ENCODE measurements around the gene KRT7. TPM values are rescaled to one million over a fixed set of nuclear protein-coding genes. Genes with fewer than 3 reads are reported as not detected.
A peak's percentile ranks its signal among the peaks of the same experiment; 100 is the strongest.

Gene KRT7
- total RNA-seq, 1 donor from 2014 or later: 335 TPM

DNA sequence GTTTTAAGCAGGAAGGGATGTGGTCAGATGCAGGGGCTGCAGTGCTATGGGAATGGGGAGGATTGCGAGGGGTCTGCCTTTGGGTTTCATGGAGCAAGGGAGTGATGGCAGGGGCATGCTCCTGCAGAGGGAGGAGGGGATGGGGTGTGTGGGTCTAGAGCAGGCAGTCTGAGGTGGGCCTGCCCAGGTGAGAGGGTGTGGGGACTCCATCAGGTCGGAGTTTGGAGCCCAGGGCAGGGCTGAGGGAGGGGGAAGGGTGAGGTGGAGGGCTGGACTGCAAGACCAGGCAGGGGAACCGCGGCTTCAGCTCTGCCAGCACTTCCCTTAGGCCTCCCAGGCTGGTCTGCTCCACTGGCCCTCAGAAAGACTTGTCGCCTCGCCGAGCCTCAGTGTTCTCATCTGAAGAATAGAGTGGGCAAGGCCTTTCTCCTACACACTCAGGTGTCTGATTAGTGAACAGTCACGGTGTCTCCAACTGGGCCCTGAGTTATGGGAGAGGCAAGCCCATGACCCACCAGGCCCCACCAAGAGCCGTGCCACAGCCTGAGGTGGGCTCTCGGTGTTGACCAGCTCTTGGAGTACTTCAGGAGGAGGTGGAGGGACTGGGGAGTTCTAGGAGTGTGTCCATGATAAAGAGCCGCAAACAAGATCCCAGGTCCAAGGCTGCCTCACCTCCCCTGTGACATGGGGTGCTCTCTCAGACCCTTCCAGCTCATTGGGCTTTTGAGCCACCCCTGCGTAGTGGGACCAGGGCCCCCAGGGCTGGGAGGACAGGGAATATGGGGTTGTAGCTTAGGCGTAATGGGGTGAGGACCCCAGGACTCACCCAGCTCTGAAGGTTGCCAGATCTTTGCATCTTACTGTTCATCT is 21.1 kb upstream of the KRT7 start:
- no peak for DNase-seq (ENCODE audit: low spot score)

DNA sequence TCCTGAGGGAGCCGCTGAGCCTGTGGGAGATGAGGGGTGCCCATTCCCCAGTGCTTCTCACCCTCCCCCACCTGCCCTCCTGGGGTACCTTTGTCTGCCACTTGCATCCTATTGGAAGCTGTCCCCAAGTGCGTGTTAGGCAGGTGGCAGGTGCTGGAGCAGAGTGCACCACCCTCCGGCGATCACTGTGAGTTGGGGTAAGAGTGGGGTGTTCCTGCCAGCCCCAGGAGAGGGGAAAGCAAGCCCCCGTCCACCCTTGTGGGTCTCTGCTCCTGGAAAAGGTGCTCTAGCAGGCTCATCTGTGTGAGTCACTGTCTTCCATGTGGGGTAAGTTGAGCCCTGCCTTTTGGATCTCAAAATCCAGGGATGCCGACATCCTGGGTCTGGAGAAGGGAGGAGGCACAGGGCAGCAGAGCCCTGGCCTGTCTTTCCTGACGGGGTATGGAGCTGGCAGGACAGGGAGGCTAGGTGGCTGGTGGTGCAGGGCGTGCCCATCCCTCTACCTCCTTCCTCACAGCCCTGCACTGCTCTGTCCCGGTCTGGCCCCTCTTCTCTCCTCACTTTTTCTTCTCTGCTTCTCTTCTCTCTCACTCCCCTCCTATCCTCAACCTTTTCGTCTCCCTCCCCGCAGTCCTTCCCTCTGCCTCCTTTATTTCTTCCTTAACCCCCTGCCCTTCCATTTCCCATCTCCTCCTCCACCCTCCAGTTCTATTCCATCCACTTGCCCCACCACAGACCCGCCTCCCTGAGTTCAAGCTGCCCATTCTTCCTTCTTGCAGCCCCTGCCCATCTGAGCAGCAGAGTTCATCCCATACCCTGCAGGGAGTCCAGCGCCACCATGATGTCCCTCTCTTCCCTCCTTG is 20.1 kb upstream of the KRT7 start:
- DNase-seq (ENCODE audit: low spot score): no peak

DNA sequence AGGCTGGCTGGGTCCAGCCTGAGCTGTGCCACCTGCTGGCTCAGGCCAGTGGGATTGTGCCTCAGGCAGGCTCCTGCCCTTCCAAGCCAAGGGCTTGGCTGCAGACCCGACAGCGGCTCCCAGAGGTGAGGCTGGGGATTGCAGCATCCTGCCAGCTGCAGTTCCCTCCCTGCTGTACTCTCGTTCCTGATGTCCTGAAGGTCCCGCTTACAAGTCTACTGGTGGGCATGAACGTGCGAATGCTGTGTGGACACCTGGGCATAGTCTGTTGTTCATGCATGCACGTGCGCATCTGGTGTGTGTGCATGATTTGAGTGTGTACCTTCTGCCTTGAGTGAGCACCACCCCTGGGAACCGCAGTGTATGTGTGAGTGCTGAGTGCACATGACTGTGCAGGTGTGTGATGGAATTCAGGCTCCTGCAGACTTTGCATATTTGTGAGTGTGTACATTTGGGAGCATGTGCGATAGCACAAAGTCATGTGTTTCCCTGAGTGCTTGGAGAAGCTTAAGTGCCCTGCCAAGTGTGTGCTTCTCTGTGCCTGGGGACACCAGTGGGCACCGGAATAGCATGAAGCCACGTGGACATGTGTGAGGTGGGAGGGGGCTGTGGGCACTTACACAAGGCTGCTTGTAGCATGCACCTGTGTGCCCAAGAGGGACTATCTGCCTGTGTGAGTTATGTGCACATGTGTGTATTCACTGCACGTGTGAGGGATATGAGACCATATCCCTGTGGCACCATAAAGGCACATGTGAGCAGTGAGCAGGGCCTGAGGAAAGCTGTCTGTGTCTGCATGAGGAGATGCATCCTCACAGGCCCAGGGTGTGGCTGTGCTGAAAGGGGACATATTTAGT is 19.3 kb upstream of the KRT7 start:
- DNase-seq (ENCODE audit: low spot score): peak; percentile 77

DNA sequence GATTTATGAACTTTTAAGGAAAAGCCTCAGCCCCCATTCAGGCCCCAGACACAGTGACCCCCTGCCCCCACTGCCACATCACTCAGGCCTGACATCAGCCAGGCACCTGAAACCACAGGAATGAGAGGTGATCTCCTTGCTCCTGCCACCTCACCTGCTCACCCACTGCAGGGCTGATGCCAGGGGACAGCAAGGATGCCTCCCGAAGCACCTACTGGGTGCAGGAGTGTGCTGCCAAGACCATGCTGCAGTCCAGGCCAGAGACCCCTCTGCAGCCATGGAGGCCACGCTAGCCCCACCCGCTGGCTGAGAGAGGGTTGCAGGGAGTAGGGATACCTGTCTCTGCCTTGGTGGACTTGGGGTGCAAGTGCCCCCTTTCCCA is 18.6 kb upstream of the KRT7 start:
- no peak for DNase-seq (ENCODE audit: low spot score)

DNA sequence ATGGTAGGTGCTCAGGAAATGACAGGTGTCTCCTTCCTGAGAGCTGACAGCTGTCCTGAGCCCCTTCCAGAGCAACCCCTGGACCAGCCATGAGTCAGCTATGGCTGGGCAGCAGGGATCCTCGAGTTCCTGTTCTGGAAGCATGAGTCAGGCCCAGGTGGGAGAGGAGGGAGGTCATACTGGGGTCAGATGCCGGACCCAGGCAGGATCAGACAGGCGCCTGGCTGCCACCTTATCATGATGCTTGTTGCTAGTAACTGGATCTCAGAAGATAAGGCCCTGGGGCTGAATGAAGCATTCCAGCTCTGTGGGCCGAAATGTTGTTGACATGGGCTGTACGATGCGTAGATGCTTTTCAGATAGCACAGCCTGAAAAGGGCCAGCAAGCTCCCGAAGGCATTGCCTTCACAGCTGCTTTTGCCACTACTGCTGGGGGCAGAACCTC is 17.4 kb upstream of the KRT7 start:
- no peak for DNase-seq (ENCODE audit: low spot score)

DNA sequence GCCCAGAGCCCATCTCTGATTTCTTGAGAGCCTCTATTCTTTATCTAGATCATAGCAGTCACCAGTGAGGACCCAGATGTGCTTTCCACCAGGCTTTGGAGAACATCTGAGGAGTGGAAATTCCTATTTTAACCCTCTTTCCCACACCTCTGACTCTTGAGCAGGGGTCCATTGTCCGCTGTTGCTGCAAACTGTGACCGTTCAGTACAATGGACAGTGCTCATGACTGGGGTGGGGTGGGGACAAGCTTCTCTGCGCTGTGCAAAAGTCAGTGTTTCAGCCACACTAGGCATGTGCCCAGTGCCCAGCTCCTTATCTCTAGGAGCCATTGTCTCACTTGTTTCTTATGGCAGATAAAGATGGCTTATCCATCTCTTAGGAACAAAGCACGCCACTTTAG is 16.9 kb upstream of the KRT7 start:
- DNase-seq (ENCODE audit: low spot score): no peak

DNA sequence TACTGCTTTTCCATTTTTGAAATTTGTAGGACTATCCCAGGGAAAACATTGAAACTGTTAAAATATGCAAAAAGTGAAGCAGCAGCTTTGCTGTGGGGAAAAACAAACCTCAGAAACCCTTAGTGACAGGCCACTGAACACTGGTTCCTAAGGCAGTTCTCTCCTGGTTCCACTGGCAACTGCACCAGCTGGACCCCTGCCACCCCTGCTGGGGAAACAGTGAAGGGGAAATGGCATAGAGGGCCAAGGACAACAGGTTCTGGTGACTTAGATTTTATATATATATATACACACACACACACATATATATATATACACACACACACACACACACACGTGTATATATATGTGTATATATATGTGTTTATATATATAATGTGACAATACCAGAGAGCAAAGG is 16.2 kb upstream of the KRT7 start:
- no peak for DNase-seq (ENCODE audit: low spot score)

DNA sequence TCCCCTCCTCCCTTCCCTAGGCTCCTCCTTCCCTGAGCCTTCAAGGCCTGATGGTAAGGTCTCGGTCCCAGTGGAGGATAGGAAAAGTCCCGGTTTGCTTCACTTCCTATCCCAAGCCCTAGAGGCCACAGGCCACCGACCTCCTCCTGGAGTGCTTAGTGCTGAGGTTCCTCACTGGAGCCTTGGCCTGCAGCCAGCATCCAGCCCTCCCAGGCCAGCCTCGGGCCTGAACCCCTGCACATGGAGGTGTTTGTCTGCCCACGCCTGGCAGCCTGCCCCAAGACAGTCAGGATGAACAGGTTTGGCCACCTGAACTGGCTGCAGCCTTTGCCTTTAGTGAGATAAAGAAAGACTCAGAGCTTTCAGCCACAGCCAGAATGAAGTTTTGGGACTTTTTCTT is 15.8 kb upstream of the KRT7 start:
- peak; percentile 91 for DNase-seq (ENCODE audit: low spot score)

DNA sequence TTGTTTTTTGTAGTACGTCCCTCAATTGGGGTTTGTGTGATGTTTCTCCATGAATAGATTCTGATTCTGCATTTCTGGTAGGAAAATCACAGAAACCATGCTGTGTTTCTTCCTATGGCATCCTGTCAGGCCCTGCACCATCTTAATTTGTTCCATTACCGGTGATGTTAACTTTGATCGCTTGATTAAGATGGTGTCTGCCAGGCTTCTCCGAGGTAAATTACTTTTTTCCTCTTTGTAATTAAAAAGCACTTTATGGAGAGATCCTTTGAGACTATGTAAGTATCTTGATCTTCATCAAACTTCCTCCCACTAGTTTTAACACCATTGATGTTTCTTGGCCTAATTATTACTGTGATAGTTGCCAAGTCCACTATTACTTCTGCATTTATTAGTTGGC is 15.0 kb upstream of the KRT7 start:
- no peak for DNase-seq (ENCODE audit: low spot score)

DNA sequence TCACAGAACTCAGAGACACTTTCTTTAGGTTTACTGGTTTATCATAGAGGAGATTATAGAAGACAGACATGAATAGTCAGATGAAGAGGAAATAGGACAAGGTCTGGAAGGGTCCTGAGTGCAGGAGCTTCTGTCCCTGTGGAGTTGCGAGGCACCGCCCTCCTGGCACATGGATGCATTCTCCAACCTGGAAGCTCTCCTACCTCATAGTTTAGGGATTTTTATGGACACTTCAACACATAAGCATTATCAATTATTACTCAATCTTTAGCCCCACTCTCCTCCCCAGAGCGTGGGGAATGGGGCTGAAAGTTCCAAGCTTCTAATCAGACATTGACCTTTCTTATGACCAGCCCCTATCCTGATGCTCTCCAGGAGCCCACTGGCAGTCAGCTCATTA is 12.6 kb upstream of the KRT7 start:
- no peak for DNase-seq (ENCODE audit: low spot score)

DNA sequence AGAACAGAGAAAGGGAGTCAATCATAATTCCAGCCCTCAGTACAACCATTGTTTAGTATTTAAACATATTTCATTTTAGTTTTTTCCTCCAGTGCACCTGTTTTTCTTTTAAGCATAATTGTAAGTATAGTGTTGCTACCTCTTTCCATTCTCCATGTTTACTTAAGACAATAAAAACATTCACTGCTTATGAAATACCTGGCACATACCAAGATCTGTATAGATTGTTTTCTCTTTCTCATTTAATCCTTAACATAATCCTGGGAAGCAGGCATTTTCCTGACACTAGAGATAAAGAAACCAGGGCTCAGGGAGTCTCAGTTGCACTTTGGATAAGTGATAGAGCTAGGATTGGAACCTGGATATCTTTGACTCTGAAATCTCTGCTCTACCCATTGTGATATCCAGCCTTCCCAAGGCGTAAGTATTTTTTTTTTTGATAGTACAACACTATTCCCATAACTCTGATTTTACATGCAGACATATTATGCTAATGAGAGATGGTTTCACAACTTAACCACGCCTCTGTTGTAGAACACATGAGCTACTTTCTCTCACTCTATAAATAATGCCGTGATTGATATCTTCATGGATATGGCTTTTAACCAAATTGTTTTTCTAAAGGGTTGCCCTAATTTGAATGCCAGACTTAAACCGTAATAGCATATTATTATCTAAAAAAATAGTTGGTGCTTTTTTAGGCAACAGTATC is 11.8 kb upstream of the KRT7 start:
- DNase-seq (ENCODE audit: low spot score): no peak

DNA sequence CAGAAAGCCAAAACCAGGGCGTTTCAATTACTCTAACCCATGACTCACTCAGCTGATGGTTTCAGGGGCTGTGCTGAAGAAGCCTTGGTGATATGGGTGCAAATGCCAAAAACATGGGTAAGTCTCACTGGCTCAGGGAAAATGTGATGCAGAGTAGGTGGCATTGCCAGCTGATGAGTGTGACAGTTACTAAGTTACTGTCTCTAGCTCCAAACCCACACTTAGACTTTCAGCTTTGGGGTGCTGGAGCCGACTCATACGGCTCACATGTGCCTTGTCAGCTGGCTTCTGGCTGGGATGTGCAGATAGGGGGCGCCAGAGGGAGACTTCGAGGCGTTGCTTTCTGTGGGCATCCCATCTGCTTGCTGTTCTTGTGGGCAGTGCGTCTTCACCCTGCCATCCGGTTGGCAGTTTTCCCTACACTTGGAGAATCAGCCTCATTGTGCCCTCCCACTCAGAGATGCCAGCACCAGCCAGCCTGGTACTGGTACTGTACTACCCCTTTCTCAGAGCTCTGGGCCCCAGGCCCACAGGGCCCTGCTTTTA is 11.1 kb upstream of the KRT7 start:
- peak; percentile 86 for DNase-seq (ENCODE audit: low spot score)

DNA sequence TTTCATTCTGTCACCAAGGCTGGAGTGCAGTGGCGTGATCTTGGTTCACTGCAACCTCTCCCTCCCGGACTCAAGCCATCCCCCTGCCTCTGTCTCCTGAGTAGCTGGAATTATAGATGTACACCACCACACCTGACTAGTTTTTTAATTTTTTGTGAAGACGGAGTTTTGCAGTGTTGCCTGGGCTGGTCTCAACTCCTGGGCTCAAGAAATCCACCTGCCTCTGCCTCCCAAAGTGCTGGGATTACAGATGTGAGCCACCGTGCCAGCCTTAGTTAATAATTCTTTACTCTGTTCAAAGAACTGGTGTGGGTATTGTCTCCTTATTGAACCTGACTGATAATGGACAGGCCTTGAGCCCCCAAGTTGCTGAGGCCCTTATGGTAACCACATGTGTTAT is 10.4 kb upstream of the KRT7 start:
- no peak for DNase-seq (ENCODE audit: low spot score)

DNA sequence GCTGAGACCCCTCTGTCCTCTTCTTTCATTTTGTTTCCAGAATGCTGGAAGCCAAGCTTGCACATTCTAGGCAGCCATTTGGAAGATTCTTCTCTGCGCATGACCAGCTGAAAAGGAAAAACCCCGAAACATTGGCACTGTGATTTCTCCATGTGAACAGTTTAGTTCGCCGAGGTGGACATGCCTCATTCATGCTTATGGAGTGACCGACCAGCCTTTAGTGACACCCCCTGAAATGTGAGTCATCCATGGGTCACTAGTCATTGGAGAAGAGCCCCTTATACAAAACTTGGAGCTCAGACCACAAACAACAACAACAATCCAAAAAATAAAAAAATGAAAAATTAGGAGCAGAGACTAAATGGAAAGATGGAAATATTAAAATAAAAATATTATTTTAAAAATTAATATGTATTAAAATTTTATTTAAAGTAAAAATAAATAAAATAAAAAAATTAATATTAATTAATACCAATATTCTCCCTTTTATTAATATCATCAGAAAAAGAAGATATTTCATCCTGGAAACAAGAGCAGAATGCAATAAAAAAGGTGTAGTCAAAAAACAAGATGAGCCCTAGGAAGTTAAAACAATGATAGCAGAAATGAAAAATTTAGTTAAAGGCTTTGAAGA is 9.5 kb upstream of the KRT7 start:
- no peak for DNase-seq (ENCODE audit: low spot score)

DNA sequence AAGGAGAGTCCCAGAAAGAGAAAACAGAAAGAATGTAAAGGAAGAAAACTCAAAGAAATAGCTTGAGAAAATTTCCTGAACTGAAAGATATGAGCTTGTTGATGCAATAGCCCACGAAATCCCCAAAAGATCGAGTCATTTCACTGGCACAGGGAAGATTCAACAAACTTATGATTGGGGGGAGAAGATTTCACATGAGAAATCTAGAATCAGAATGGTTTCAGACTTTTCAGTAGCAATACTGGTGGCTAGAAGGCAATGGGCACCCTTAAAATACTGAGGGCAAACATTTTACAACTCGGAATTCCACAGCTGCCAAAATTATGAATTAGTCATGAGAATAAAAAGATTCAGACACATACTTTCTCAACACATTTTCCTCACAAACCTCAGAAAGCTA is 8.9 kb upstream of the KRT7 start:
- DNase-seq (ENCODE audit: low spot score): no peak

DNA sequence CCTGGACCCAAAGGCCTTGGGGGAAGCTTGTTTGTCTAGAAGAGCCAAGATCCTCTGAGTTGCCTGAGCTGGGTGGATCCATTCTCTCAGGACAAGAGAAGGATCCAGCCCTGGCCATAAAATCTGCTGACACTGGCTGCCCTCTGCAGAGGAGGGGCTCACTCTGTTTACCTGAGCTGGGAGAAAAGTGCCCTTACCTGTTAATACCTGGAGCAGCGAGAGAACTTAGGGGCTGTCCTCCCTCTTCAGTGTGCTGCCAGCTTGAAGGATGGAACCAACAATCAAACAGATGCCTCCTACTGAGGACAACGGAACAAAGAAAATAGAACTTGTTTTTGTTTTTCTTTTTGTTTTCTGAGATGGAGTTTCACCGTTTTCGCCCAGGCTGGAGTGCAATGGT is 7.3 kb upstream of the KRT7 start:
- DNase-seq (ENCODE audit: low spot score): no peak

DNA sequence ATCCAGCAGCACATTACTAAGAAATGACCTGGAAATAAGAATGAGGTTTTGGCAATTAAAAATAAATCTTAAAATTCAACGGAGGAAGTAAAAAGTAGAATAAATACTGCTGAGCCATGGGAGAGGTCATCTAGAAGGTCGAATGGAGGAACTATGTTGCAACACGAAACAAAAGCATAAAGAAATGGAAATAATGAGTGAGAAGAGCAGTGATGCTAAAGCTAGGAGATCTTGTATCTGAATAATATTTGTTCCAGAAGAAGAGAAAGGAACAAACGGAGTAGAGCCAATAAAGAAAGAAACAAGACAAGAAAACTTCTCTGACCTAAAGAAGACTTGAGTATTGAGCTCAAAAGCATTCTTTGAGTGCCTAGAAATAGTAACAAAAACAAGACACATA is 6.6 kb upstream of the KRT7 start:
- DNase-seq (ENCODE audit: low spot score): no peak

DNA sequence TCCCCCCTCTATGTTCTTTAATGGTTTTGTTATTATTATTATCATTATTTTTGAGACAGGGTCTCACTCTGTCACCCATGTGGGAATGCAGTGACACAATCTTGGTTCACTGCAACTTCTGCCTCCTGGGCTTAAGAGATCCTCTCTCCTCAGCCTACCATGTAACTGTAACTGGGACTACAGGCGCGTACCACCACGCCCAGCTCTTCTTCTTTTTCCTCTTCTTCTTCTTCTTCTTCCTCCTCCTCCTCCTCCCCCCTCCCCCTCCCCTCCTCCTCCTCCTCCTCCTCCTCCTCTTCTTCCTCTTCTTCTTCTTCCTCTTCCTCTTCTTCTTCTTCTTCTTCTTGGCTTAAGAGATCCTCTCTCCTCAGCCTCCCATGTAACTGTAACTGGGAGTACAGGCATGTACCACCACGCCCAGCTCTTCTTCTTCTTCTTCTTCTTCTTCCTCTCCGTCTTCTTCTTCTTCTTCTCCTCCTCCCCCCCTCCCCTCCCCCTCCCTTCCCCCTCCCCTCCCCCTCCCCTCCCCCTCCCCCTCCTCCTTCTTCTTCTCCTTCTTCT is 5.4 kb upstream of the KRT7 start:
- DNase-seq (ENCODE audit: low spot score): no peak

DNA sequence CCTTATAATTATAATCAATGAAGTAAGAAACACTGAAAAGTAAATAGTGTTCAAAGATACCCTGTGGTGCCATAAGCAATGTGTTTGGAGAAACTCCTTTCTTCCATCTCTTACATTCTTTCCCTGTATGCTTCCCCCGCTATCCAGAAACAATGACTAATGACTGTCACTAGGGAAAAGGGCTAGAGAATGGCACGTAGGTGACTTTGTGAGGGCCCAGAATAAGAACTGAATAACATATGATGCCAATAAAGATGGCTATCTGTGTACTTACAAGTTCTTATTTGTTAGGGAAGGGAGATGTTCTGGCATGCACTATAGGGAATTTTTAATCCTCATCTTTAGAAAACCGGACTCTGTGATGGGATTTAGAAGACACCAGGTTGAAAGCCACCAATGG is 4.7 kb upstream of the KRT7 start:
- no peak for DNase-seq (ENCODE audit: low spot score)

DNA sequence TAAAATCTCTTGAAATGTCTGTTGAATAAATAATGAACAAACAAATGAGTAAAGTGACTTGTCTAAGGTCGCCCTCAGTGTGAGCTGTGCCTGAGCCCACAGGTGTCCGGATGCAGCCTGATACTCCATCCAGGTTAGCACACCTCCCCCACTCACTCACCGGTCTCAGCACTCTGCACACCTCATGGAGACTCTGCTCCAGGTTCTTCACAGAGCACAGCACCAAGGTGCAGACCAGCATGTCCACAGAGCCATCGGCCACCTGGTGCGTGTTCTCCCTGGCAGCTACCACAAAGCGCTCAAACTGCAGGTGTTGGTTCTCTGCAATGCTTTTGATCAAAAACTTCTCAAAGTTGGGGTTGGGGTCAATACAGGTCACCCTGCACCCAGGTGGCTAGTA is 4.1 kb upstream of the KRT7 start:
- no peak for DNase-seq (ENCODE audit: low spot score)

All from mucosa of gallbladder (tissue), 1 donor.